Neural progenitor cell (in vitro differentiated cells): ENCODE results near the gene CCDC85C. TPM values are rescaled to one million over a fixed set of nuclear protein-coding genes. Genes with fewer than 3 reads are reported as not detected.

Source experiments
- DNase-seq: peaks from one replicate; pipeline ENCODE4 v3.0.0-alpha.2; 2016; ENCODE audit warnings: low spot score
- H2AFZ ChIP-seq: fragments of 200-600 bp; sonication (generic); replicated peaks from 2 replicates; pipeline ENCODE4 v1.6.1; 2016; ENCODE audit warnings: antibody characterized with exemption
- H3F3A ChIP-seq: fragments of 200-600 bp; sonication (generic); 2 replicates; pipeline ENCODE4 v1.6.1; 2016; ENCODE audit warnings: antibody characterized with exemption, low read depth
- H3K27ac ChIP-seq: fragments of 200-600 bp; sonication (generic); 2 replicates; pipeline ENCODE4 v1.5.1; 2016; ENCODE audit warnings: mild to moderate bottlenecking
- H3K27me3 ChIP-seq: fragments of 200-600 bp; sonication (generic); 2 replicates; pipeline ENCODE4 v1.6.1; 2016; ENCODE audit warnings: mild to moderate bottlenecking, moderate library complexity
- H3K36me3 ChIP-seq: fragments of 200-600 bp; sonication (generic); 2 replicates; pipeline ENCODE4 v1.5.1; 2016
- H3K4me1 ChIP-seq: fragments of 200-600 bp; sonication (generic); 2 replicates; pipeline ENCODE4 v1.6.1; 2016; ENCODE audit warnings: mixed run types
- H3K4me2 ChIP-seq: fragments of 200-600 bp; sonication (generic); 2 replicates; pipeline ENCODE4 v1.6.1; 2016
- H3K4me3 ChIP-seq: fragments of 200-600 bp; sonication (generic); 2 replicates; pipeline ENCODE4 v1.5.1; 2016
- H3K79me2 ChIP-seq: fragments of 200-600 bp; sonication (generic); 2 replicates; pipeline ENCODE4 v1.6.1; 2016; ENCODE audit warnings: low read depth
- H3K9ac ChIP-seq: fragments of 200-600 bp; sonication (generic); 2 replicates; pipeline ENCODE4 v1.6.1; 2016
- H3K9me3 ChIP-seq: fragments of 200-600 bp; sonication (generic); 2 replicates; pipeline ENCODE4 v1.5.1; 2016; ENCODE audit warnings: low read depth
- H4K20me1 ChIP-seq: fragments of 200-600 bp; sonication (generic); 2 replicates; pipeline ENCODE4 v1.6.1; 2016; ENCODE audit warnings: low read depth
- H3K27ac Mint-ChIP-seq: 3 replicates; pipeline ENCODE4 v1.8.0; 2021; ENCODE audit warnings: mixed read lengths
- H3K27me3 Mint-ChIP-seq: 2 replicates; pipeline ENCODE4 v1.8.0; 2022; ENCODE audit warnings: low read depth, mild to moderate bottlenecking, inconsistent platforms, moderate library complexity, mixed read lengths; ENCODE audit not compliant: insufficient read depth
- H3K36me3 Mint-ChIP-seq: 3 replicates; pipeline ENCODE4 v1.8.0; 2021; ENCODE audit warnings: mixed read lengths
- H3K4me1 Mint-ChIP-seq: 3 replicates; pipeline ENCODE4 v1.8.0; 2021; ENCODE audit warnings: mixed read lengths
- H3K4me3 Mint-ChIP-seq: 3 replicates; pipeline ENCODE4 v1.8.0; 2021; ENCODE audit warnings: mild to moderate bottlenecking, moderate library complexity, mixed read lengths
- H3K9me3 Mint-ChIP-seq: 3 replicates; pipeline ENCODE4 v1.8.0; 2020; ENCODE audit warnings: mixed read lengths
- EZH2 ChIP-seq: fragments of 200-600 bp; sonication (generic); IDR thresholded peaks from 2 replicates; pipeline ENCODE4 v1.6.1; 2017; ENCODE audit warnings: antibody characterized with exemption, mild to moderate bottlenecking, moderate library complexity
- EZH2phosphoT487 ChIP-seq: fragments of 200-600 bp; sonication (generic); IDR thresholded peaks from 2 replicates; pipeline ENCODE4 v1.6.1; 2017; ENCODE audit warnings: antibody characterized with exemption
- total RNA-seq: library from RNA; depleted of rRNA; stranded (reverse); fragments of >200 nt; gene quantifications from 2 replicates; pipeline ENCODE4 v1.2.3, GENCODE V29; 2015; ENCODE audit warnings: low replicate concordance
- TF ChIP-seq, protein P1 (sequence below): fragments of 200-600 bp; sonication (generic); IDR thresholded peaks from 2 replicates; pipeline ENCODE4 v1.5.1; 2017; ENCODE audit warnings: antibody characterized with exemption, mild to moderate bottlenecking

CCDC85C gene
- total RNA-seq, 1 donor from 2014 or later: 19.0 TPM

DNA sequence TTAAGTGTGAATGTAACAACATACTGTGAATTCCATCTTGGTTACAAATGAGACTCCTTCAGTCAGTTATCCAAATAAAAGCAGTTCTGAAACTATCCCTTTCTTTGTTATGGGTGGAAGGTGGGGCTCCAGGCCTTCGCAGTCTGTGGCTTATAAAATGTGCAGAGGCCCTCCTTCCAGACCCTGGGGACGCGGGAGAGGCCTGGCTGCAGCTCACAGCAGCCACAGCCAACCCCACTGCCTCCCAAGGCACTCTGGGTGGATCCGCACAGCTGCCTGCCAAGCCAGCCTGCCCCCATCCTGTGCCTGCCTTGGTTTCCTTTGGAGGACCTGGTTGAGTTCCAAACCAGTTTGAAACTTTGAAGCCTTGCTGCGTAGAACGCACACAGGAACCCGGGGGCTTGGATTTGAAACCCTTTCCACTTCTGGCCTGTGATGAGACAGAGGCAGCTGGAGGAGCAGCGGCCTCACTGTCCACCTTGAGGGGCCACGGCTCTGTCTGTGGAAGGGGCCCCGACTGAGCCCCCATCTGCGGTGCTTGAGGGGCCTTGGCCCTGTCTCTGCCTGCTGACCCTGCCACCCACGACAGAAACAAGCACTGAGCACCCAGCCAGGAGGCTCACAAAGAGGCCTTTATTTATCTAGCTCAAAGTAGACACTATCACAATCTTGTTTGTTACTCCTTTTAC lies 92.4 kb downstream of the CCDC85C start:
- Histone ChIP-seq H3K9ac (no peak overlapping the region), H2AFZ (no peak overlapping the region), H3K27me3 (no peaks in the 10 kb centered on the region), H3K4me3 (no peak overlapping the region), H3K27ac (no peak overlapping the region), H3K4me2 (no peak overlapping the region), H4K20me1 (peaks cover 36% of the 10 kb centered on the region), H3K36me3 (no peaks in the 10 kb centered on the region), H3K79me2 (no peaks in the 10 kb centered on the region), H3K9me3 (no peaks in the 10 kb centered on the region), H3F3A (peaks cover 10% of the 10 kb centered on the region), H3K4me1 (no peaks in the 10 kb centered on the region)
- peaks cover 12% of the 10 kb centered on the region for H3K27me3 Mint-ChIP-seq
- H3K36me3 Mint-ChIP-seq: peaks cover 14% of the 10 kb centered on the region
- H3K4me1 Mint-ChIP-seq: peaks cover 6% of the 10 kb centered on the region
- no peaks in the 10 kb centered on the region for H3K9me3 Mint-ChIP-seq
- no peak overlapping the region for H3K27ac Mint-ChIP-seq
- no peak for DNase-seq
- no peak overlapping the region for H3K4me3 Mint-ChIP-seq
- TF ChIP-seq, protein P1, sequence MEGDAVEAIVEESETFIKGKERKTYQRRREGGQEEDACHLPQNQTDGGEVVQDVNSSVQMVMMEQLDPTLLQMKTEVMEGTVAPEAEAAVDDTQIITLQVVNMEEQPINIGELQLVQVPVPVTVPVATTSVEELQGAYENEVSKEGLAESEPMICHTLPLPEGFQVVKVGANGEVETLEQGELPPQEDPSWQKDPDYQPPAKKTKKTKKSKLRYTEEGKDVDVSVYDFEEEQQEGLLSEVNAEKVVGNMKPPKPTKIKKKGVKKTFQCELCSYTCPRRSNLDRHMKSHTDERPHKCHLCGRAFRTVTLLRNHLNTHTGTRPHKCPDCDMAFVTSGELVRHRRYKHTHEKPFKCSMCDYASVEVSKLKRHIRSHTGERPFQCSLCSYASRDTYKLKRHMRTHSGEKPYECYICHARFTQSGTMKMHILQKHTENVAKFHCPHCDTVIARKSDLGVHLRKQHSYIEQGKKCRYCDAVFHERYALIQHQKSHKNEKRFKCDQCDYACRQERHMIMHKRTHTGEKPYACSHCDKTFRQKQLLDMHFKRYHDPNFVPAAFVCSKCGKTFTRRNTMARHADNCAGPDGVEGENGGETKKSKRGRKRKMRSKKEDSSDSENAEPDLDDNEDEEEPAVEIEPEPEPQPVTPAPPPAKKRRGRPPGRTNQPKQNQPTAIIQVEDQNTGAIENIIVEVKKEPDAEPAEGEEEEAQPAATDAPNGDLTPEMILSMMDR: no peak
- no peak for TF ChIP-seq EZH2
- no peak for TF ChIP-seq EZH2phosphoT487

GRCh38 chr14:99510556-99511139 lies 93.4 kb downstream of the CCDC85C start:
- H3K27ac ChIP-seq: no peak overlapping the region
- DNase-seq: no peak
- no peak overlapping the region for H3K4me3 ChIP-seq
- no peaks in the 10 kb centered on the region for H3K4me1 ChIP-seq
- H4K20me1 ChIP-seq: peaks cover 36% of the 10 kb centered on the region
- H3K9ac ChIP-seq: no peak overlapping the region
- no peaks in the 10 kb centered on the region for H3K36me3 ChIP-seq
- peaks cover 21% of the 10 kb centered on the region for H3K36me3 Mint-ChIP-seq
- H3K4me3 Mint-ChIP-seq: no peak overlapping the region
- H3K9me3 Mint-ChIP-seq: no peaks in the 10 kb centered on the region
- TF ChIP-seq, protein P1: no peak
- TF ChIP-seq EZH2phosphoT487: no peak
- no peak for TF ChIP-seq EZH2
- no peaks in the 10 kb centered on the region for H3K9me3 ChIP-seq
- peaks cover 10% of the 10 kb centered on the region for H3F3A ChIP-seq
- H3K27me3 Mint-ChIP-seq: peaks cover 12% of the 10 kb centered on the region
- H3K4me1 Mint-ChIP-seq: peaks cover 6% of the 10 kb centered on the region
- no peak overlapping the region for H3K27ac Mint-ChIP-seq
- H3K27me3 ChIP-seq: no peaks in the 10 kb centered on the region
- no peaks in the 10 kb centered on the region for H3K79me2 ChIP-seq
- no peak overlapping the region for H3K4me2 ChIP-seq
- H2AFZ ChIP-seq: no peak overlapping the region

DNA sequence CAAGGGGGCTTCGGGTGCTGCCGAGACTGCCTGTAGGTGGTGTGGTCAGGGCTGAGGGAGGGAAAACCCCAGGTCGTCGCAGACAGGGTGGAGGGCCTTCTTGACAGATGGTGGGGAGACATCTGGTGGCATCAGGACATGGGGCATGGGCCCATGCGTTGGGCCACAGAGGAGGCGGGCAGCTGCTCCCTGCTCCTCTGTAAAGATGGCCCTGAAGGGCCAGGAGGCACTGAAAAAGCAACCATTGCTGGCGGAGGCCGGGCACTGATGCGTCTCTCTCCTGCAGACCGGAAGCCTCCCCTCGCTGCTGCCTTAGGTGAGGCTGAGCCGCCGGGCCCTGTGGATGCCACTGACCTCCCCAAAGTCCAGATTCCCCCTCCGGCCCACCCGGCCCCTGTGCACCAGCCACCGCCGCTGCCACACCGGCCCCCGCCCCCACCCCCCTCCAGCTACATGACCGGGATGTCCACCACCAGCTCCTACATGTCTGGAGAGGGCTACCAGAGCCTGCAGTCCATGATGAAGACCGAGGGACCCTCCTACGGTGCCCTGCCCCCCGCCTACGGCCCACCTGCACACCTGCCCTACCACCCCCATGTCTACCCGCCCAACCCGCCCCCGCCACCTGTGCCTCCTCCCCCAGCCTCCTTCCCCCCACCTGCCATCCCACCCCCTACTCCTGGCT lies 94.0 kb downstream of the CCDC85C start:
- no peak overlapping the region for H3K4me3 Mint-ChIP-seq
- Histone ChIP-seq H2AFZ (no peak overlapping the region), H3K9ac (no peak overlapping the region), H3K27me3 (no peaks in the 10 kb centered on the region), H3K4me3 (no peak overlapping the region), H3K36me3 (peaks cover 4% of the 10 kb centered on the region), H3K79me2 (no peaks in the 10 kb centered on the region), H3K4me1 (no peaks in the 10 kb centered on the region), H3K4me2 (no peak overlapping the region), H3K27ac (peak overlapping the region; percentile 46), H4K20me1 (peaks cover 36% of the 10 kb centered on the region), H3K9me3 (no peaks in the 10 kb centered on the region), H3F3A (peaks cover 10% of the 10 kb centered on the region)
- no peak overlapping the region for H3K27ac Mint-ChIP-seq
- peaks cover 6% of the 10 kb centered on the region for H3K4me1 Mint-ChIP-seq
- H3K36me3 Mint-ChIP-seq: peaks cover 25% of the 10 kb centered on the region
- H3K9me3 Mint-ChIP-seq: no peaks in the 10 kb centered on the region
- peaks cover 12% of the 10 kb centered on the region for H3K27me3 Mint-ChIP-seq
- TF ChIP-seq EZH2 (no peak), EZH2phosphoT487 (no peak)
- TF ChIP-seq, protein P1: no peak
- DNase-seq: no peak
